ENCODE measurements around the gene PDXK. TPM values are rescaled to one million over a fixed set of nuclear protein-coding genes. Genes with fewer than 3 reads are reported as not detected.

The PDXK gene
- total and polyA plus RNA-seq, 2 of the 13 experiments (the other 11 are each of a cell fraction or from before 2014, with no cell fraction given) = 114 to 184 TPM

DNA sequence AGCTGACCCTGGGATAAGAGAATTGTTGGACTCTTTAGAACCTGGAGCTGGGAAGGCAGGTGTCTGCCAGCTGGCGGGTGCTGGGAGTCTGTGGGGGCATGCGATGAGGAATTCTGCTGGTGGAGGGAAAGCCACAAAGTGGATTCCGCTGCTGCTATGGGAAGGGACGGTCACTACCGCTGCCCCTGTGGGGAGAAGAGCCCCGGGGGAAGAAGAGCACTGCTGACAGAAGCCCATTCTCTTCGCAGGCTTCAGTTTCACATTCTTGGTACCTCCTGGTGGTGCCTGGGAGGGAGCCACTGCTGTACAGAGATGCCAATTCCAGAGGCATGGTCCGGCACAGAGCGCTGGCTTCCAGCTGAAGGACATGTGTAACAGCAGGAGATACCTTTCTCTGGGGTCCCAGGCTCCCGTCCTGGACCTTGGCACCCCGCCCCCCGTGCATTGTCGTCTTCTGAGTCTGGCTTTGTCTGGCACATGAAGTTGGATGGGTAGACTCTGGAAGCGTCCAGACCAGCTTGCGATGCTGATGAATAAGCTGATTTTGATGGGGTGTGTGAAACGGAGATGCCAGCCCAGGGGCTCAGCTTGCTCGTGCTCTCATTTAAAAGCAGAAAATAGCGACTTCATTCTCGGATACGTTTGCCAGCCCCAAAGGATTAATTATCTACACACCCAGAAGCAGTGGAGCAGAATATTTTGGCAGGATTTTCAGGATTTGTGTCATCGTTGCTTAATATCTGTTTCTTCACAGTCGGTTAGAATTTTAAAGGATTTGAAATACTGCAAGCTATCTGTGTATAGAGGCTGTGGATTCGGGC is 13.2 kb downstream of the PDXK start (continued):
- TF ChIP-seq ZNF33B (CRISPR knock-in tag; IDR thresholded peaks at IDR 0.05) = no peak
- no peak for TF ChIP-seq ZNF264 (CRISPR knock-in tag; IDR thresholded peaks at IDR 0.05)
- TF ChIP-seq RFXAP (CRISPR knock-in tag; IDR thresholded peaks at IDR 0.05; ENCODE audit: borderline replicate concordance) = 0 out of 2 replicates have a peak, but pooled peaks have one; percentile 11
- no peak for TF ChIP-seq STAT5B (CRISPR knock-in tag; IDR thresholded peaks at IDR 0.05)
- TF ChIP-seq NR2C2 (CRISPR knock-in tag; IDR thresholded peaks at IDR 0.05; ENCODE audit: borderline replicate concordance) = no peak
- no peak for TF ChIP-seq ZNF7 (CRISPR knock-in tag; IDR thresholded peaks at IDR 0.05)
- TF ChIP-seq SMYD3 (CRISPR knock-in tag; IDR thresholded peaks at IDR 0.05) = no peak
- TF ChIP-seq, protein P1, sequence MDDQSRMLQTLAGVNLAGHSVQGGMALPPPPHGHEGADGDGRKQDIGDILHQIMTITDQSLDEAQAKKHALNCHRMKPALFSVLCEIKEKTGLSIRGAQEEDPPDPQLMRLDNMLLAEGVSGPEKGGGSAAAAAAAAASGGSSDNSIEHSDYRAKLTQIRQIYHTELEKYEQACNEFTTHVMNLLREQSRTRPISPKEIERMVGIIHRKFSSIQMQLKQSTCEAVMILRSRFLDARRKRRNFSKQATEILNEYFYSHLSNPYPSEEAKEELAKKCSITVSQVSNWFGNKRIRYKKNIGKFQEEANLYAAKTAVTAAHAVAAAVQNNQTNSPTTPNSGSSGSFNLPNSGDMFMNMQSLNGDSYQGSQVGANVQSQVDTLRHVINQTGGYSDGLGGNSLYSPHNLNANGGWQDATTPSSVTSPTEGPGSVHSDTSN (CRISPR knock-in tag; IDR thresholded peaks at IDR 0.05; ENCODE audit: borderline replicate concordance) = no peak
- TF ChIP-seq ZNF326 (CRISPR knock-in tag; IDR thresholded peaks at IDR 0.05; ENCODE audit: borderline replicate concordance) = no peak
- TF ChIP-seq ZSCAN22 (CRISPR knock-in tag; IDR thresholded peaks at IDR 0.05) = no peak
- no peak for TF ChIP-seq CCDC6 (CRISPR knock-in tag; IDR thresholded peaks at IDR 0.05)
- no peak for TF ChIP-seq ZNF891 (CRISPR knock-in tag; IDR thresholded peaks at IDR 0.05)
- TF ChIP-seq GATA4 (IDR thresholded peaks at IDR 0.05; ENCODE audit: borderline replicate concordance, low read depth) = no peak
- TF ChIP-seq ZNF564 (CRISPR knock-in tag; IDR thresholded peaks at IDR 0.05) = no peak
- no peak for TF ChIP-seq GLI4 (CRISPR knock-in tag; IDR thresholded peaks at IDR 0.05; ENCODE audit: borderline replicate concordance)
- no peak for TF ChIP-seq ELF4 (CRISPR knock-in tag; IDR thresholded peaks at IDR 0.05; ENCODE audit: borderline replicate concordance)
- no peak for TF ChIP-seq DNMT1 (CRISPR knock-in tag; IDR thresholded peaks at IDR 0.05)
- no peak for TF ChIP-seq POLR2A (IDR thresholded peaks at IDR 0.05; ENCODE audit: insufficient read depth in 1 of 2, low read depth in 2 of 2, low read length in 2 of 2)
- no peak for TF ChIP-seq MIER2 (CRISPR knock-in tag; IDR thresholded peaks at IDR 0.05)
- TF ChIP-seq KLF9 (CRISPR knock-in tag; IDR thresholded peaks at IDR 0.05; ENCODE audit: low read depth) = no peak
- TF ChIP-seq ZBTB7A (CRISPR knock-in tag; IDR thresholded peaks at IDR 0.05) = peak; percentile 5; the same call in 1 of the 2 replicates
- TF ChIP-seq, protein P2, sequence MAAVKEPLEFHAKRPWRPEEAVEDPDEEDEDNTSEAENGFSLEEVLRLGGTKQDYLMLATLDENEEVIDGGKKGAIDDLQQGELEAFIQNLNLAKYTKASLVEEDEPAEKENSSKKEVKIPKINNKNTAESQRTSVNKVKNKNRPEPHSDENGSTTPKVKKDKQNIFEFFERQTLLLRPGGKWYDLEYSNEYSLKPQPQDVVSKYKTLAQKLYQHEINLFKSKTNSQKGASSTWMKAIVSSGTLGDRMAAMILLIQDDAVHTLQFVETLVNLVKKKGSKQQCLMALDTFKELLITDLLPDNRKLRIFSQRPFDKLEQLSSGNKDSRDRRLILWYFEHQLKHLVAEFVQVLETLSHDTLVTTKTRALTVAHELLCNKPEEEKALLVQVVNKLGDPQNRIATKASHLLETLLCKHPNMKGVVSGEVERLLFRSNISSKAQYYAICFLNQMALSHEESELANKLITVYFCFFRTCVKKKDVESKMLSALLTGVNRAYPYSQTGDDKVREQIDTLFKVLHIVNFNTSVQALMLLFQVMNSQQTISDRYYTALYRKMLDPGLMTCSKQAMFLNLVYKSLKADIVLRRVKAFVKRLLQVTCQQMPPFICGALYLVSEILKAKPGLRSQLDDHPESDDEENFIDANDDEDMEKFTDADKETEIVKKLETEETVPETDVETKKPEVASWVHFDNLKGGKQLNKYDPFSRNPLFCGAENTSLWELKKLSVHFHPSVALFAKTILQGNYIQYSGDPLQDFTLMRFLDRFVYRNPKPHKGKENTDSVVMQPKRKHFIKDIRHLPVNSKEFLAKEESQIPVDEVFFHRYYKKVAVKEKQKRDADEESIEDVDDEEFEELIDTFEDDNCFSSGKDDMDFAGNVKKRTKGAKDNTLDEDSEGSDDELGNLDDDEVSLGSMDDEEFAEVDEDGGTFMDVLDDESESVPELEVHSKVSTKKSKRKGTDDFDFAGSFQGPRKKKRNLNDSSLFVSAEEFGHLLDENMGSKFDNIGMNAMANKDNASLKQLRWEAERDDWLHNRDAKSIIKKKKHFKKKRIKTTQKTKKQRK (IDR thresholded peaks at IDR 0.05; ENCODE audit: low read length) = no peak
- TF ChIP-seq MED13 (CRISPR knock-in tag; IDR thresholded peaks at IDR 0.05) = no peak
- TF ChIP-seq, protein P3, sequence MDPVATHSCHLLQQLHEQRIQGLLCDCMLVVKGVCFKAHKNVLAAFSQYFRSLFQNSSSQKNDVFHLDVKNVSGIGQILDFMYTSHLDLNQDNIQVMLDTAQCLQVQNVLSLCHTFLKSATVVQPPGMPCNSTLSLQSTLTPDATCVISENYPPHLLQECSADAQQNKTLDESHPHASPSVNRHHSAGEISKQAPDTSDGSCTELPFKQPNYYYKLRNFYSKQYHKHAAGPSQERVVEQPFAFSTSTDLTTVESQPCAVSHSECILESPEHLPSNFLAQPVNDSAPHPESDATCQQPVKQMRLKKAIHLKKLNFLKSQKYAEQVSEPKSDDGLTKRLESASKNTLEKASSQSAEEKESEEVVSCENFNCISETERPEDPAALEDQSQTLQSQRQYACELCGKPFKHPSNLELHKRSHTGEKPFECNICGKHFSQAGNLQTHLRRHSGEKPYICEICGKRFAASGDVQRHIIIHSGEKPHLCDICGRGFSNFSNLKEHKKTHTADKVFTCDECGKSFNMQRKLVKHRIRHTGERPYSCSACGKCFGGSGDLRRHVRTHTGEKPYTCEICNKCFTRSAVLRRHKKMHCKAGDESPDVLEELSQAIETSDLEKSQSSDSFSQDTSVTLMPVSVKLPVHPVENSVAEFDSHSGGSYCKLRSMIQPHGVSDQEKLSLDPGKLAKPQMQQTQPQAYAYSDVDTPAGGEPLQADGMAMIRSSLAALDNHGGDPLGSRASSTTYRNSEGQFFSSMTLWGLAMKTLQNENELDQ (CRISPR knock-in tag; IDR thresholded peaks at IDR 0.05; ENCODE audit: borderline replicate concordance) = no peak
- TF ChIP-seq ARNT2 (CRISPR knock-in tag; IDR thresholded peaks at IDR 0.05; ENCODE audit: low read depth) = no peak

Data from HepG2 (cell line).